Measurements from ENCODE around the gene ALG14. TPM values are rescaled to one million over a fixed set of nuclear protein-coding genes. Genes with fewer than 3 reads are reported as not detected.

Gene ALG14
- total RNA-seq, 1 experiment from 2014 or later, result 5.7 TPM

GRCh38 chr1:95095833-95096217 is 23.1 kb upstream of the ALG14 start:
- CTCF ChIA-PET, result no interaction called here
- no peak for DNase-seq (ENCODE audit: low read depth, low spot score)
- RAD21 ChIA-PET (ENCODE audit: low non-redundant PET in 1 of 2, low total read pairs in 2 of 2, uncharacterized antibody in 2 of 2, unreplicated experiment in 2 of 2), result no interaction called here
- Histone ChIP-seq H3K27me3 (ENCODE audit: insufficient read depth, low read length) (no peaks in the 10 kb centered on the region), H3K9me2 (ENCODE audit: insufficient read depth) (peaks cover 2% of the 10 kb centered on the region; the same call in 1 of the 2 replicates), H3K27ac (ENCODE audit: low read depth, low read length) (no peak overlapping the region), H4K20me1 (ENCODE audit: insufficient read depth) (no peaks in the 10 kb centered on the region), H3K9ac (ENCODE audit: low read length) (no peak overlapping the region), H3K4me1 (ENCODE audit: control insufficient read depth in 1 of 2, insufficient read depth in 2 of 2, low read length in 2 of 2) (no peaks in the 10 kb centered on the region), H3K4me2 (ENCODE audit: low read length) (no peak overlapping the region), H3K36me3 (ENCODE audit: control insufficient read depth in 1 of 2, insufficient read depth in 2 of 2, low read length in 2 of 2) (no peaks in the 10 kb centered on the region), H3K79me2 (ENCODE audit: insufficient read depth, low read length) (no peaks in the 10 kb centered on the region), H2AFZ (ENCODE audit: low read depth, low read length, poor library complexity, severe bottlenecking) (no peak overlapping the region), H3K9me3 (ENCODE audit: control insufficient read depth in 1 of 2, insufficient read depth in 1 of 2, low read depth in 1 of 2, low read length in 2 of 2) (no peaks in the 10 kb centered on the region), H3K4me3 (replicated peaks in 1 of 2; ENCODE audit: low read depth in 1 of 2, low read length in 2 of 2) (no peak overlapping the region)
- no peak for ATAC-seq
- POLR2A ChIA-PET, result no interaction called here
- intact Hi-C loops (cut with micrococcal nuclease), result no loop called here
- TF ChIP-seq YY1 (IDR thresholded peaks at IDR 0.05; ENCODE audit: extremely low read depth, insufficient replicate concordance, low read depth, low read length) (no peak), ATF3 (IDR thresholded peaks at IDR 0.05) (no peak), REST (IDR thresholded peaks at IDR 0.05; ENCODE audit: low read depth) (no peak), EZH2 (IDR thresholded peaks at IDR 0.05) (no peak), SIN3A (IDR thresholded peaks at IDR 0.05; ENCODE audit: low read depth) (no peak), JUND (IDR thresholded peaks at IDR 0.05) (no peak), ELF1 (IDR thresholded peaks at IDR 0.05; ENCODE audit: borderline replicate concordance, low read depth) (no peak), ZBTB33 (IDR thresholded peaks at IDR 0.05; ENCODE audit: extremely low read depth, insufficient replicate concordance, low read length) (no peak), POLR2A (IDR thresholded peaks at IDR 0.05; ENCODE audit: borderline replicate concordance, extremely low read depth, insufficient read depth, insufficient read length) (no peak), SP1 (IDR thresholded peaks at IDR 0.05; ENCODE audit: low read depth) (no peak), CBX3 (IDR thresholded peaks at IDR 0.05; ENCODE audit: low read depth) (no peak)
- TF ChIP-seq, protein P1, sequence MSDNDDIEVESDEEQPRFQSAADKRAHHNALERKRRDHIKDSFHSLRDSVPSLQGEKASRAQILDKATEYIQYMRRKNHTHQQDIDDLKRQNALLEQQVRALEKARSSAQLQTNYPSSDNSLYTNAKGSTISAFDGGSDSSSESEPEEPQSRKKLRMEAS (IDR thresholded peaks at IDR 0.05), result no peak
- BruUV-seq (replicated peaks), result no TSS peak

Measured in HCT116 (cell line).